Raji (cell line): ENCODE results near the gene ULK4.

Experiments
- POLR2A ChIP-seq: IDR thresholded peaks from 2 replicates; pipeline ENCODE4 v1.6.1; 2011; ENCODE audit warnings: low read depth, low read length, control low read depth; ENCODE audit not compliant: insufficient read depth

Gene ULK4

DNA sequence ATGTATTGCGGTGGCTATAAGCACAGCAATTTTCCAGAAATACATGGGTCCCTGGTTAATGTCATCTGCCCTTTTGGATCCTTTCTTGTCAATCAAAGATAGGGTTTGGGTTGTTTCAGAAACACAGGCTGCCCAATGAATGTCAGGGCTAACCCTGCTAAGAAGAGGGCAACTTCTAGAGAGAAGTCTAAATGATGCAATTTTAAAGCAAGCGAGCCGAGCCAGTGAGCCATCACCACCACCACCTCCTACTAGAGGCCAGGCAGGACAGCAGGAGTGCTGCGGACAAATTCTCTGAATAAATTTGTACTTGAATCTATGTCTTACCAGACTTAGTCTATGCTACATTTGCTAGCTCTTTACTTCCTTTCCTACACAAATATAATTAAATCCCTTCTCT, 514.2 kb downstream of the ULK4 start:
- no peak for TF ChIP-seq POLR2A

DNA sequence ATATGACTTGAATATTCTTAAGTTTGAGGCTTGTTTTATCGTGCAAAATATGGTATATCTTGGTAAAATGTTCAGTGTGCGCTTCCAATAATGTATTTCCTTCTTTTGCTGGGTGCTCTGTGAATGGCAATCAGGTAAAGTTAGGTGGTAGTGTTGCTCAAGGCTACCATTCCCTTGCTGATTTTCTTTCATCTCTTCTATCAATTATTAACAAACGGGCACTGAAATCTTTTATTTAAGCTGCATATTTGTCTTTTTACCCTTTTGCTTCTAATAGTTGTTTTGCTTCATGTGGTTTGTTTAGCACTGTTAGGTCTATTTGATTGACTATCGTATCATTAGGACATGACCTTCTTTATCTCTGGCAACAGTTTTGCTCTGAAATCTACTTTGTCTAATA, 520.3 kb downstream of the ULK4 start:
- no peak for TF ChIP-seq POLR2A

DNA sequence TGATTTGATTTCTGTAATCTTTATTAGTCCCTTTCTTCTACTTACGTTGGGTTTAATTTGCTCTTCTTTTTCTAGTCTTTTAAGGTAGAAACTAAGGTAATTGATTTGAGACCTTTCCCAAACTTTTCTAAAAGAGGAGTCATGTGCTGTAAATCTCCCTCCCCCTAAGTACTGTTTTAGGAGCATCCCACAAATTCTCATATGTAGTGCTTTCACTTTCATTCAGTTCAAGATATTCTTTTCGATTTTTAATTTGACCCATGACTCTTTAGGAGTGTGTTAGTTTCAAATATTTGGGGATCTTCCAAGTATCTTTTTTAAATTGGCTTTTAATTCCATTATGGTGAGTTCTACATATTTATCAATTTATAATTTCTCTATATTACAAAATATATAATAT, 520.8 kb downstream of the ULK4 start:
- TF ChIP-seq POLR2A = no peak

DNA sequence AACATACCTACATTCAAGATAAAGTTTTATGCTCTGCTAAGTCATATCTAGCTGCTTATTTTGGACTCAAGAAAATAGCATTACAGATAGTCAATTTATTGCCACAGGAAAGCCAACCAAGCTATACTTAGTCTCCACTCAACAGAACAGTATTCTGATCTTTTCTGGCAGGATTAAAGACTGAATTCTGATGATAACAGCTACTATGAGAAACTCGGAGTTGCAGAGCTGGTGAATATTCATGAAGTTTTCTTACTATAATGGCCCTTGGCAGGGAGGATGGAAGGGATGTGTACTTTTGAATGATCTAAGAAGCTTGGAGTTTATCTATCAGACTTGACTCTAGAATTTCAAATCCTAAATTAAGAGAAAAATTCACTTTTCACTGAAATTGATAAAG, 524.9 kb downstream of the ULK4 start:
- no peak for TF ChIP-seq POLR2A

DNA sequence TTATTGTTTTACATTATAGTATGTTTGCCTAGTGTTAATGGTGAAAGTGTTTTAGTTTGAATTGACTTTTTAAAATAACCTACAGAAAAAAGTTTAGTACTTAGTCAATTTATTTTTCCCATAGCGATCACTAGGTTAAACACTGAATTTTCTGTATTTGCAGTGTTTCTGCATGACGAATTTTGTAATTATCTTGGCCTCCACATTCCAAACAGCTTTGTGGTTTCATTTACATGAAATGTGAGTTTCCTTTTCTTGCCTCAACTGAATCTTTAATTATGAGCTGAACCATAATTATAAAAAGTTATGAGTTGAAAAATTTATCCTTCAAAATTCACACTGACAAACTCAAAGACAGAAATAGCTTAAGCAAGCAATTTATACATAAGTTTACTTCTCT, 527.1 kb downstream of the ULK4 start:
- TF ChIP-seq POLR2A = no peak

DNA sequence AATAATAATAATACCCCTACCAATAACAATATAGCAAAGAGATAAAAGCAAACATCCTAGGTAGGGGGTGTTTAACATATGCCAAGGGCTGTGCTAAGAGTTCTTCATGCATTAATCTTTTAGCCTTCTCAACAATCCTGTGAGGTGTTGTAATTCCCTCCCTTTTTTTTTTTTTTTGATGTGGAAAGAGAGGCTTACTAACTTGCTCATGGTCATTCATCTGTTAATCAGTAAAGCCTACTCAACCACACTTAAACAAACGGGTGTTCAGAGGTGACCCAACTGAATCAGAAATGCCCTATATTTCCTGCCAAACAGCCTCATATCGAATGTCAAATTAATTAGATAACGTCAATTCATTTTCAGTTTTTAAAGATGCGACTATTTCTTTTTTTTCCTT, 530.5 kb downstream of the ULK4 start:
- TF ChIP-seq POLR2A = no peak

DNA sequence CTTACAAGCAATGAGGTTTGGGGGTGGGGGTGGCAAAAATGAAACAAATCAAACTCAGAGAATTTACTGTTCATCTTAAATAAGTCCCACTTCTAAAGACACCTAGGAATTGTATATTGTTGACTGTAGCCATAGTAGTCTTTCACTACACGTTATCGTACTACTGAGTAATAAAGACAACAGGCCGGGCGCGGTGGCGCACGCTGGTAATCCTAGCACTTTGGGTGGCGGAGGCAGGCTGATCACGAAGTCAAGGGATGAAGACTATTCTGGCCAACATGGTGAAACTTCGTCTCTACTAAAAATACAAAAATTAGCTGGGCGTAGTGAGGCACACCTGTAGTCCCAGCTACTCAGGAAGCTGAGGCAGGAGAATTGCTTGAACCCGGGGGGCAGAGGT, 531.0 kb downstream of the ULK4 start:
- TF ChIP-seq POLR2A = no peak

DNA sequence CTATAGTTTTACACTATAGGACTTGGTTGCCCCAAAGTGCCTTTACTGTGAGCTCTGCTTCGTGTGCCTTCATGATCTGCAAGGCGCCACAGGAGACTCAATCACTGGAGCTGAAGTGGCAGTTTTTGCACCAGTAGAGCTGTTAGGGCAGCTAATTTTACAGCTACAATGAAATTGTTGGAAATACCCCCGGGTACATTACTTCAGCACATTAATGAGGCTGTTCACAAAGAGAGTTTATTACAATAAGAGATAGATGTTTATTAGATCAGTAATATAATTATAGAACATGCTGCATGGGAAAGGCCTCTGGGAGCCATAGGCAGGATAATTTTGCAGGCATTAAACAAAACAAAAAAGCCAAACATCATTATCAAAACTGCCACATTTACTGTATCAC, 531.5 kb downstream of the ULK4 start:
- TF ChIP-seq POLR2A = no peak

DNA sequence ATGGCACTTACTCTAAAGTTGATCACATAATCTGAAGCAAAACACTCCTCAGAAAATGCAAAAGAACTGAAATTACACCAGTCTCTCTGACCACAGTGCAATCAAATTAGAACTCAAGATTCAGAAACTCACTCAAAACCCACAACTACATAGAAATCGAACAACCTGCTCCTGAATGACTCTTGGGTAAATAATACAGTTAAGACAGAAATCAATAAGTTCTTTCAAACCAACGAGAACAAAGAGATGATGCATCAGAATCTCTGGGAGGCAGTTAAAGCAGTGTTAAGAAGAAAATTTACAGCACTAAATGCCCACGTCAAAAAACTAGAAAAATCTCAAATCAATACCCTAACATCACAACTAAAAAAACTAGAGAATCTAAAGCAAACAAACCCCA, 535.4 kb downstream of the ULK4 start:
- TF ChIP-seq POLR2A = no peak

DNA sequence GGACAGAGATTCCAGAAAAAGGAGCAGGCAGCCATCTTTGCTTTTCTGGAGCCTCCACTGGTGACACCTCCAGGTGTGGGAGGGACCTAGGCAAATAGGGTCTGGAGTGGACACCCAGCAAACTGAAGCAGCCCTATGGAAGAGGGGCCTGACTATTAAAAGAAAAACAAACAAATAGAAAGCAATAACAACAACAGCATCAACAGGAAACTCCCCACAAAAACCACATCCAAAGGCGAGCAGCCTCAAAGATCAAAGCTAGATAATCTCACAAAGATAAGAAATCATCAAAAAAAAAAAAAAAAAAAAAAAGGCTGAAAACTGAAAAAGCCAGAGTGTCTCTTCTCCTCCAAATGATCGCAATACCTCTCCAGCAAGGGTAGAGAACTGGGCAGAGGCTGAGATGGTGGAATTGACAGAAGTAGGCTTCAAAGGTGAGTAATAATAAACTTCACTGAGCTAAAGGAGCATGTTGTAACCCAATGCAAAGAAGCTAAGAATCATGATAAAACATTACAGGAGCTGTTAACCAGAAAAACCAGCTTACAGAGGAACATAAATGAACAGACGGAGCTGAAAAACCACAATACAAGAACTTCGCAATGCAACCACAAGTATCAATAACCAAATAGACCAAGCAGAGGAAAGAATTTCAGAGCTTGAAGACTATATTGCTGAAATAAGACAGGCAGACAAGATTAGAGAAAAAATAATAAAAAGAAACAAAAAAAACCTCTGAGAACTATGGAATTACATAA, 537.2 kb downstream of the ULK4 start:
- no peak for TF ChIP-seq POLR2A

DNA sequence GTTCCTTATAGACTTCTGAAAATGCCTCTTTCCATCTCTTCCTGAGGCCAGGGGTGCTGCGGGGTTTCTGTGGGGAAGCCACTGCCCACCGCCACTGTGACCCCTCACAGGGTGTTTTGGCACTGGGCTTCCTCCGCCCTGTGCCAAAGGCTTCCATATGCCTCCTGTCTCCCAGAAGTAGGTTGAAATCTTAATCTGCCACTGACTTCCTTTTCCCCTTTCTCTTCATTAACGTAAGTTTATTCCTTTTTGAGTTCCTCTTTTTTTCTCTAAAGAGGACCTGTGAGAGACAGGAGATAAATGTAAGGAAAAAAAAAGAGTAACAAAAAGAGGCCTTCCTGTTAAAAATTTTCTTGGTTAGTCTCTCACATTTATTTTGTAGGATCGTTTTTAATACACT, 542.1 kb downstream of the ULK4 start:
- TF ChIP-seq POLR2A = no peak

DNA sequence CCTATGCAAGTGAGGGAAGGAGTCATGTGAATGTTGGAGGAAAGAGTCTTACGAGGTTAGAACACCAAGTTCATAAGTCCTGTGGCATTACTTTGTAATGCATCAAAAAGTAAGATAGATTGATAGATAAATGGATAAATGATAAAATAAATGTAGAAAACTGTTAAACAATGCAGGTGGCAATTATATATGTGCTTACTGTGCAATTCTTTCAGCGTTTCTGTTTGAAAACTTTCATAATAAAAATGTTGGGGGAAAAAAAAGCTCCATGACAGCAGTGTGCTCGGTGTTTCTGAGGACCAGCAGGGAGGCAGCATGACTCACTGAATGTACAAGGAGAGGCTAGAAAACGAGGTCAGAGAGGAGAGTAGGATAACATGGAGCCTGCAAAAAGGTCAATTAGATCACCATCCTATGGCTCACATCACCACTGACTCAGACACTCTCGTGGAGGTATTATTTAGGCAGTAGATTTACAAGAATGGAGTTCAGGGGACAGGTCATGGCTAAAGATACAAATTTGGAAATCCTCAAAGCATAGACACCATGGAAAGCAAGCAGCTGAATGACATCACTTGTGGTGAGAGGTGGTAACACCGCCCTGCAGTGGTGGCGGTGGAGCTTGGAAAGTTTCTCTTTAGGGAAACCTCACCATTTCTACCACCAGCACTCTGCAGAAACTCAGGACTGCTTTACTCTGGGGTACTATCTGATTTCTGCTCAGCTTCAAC, 542.8 kb downstream of the ULK4 start:
- TF ChIP-seq POLR2A = no peak

DNA sequence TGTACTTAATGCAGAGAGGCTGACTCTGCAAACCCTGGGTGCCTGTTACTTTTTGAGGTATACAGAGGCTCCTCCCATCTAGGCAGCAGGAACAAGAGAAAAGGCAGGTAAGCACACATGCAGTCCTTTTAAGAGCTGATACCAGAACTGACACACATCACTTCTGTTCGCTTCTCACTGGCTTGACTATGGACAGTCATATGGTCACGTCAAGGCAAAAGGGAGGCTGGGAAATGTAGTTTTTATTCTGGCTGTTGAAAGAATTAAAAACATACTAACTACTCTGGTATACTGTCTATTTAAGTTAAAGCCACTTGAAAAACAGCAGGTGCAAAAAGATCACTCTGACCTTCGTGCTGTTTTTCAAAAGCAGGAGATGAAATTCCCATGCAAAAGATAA, 544.3 kb downstream of the ULK4 start:
- TF ChIP-seq POLR2A = no peak

DNA sequence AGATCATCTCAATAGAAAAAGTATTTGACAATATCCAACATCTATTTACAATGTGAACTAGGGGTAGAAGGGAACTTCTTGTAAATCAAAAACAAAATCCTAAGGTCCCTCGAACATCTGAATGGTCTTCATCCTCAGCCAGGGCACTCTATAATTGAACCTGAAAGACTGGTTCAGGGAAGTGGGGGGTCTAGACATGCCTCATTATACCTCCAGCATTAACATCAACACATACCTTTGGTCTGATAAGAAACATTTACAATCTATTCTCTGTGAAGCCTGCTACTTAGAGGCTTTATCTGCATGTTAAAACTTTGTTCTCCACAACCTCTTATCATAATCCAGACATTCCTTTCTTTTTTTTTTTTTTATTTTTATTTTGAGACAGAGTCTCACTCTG, 550.8 kb downstream of the ULK4 start:
- no peak for TF ChIP-seq POLR2A

DNA sequence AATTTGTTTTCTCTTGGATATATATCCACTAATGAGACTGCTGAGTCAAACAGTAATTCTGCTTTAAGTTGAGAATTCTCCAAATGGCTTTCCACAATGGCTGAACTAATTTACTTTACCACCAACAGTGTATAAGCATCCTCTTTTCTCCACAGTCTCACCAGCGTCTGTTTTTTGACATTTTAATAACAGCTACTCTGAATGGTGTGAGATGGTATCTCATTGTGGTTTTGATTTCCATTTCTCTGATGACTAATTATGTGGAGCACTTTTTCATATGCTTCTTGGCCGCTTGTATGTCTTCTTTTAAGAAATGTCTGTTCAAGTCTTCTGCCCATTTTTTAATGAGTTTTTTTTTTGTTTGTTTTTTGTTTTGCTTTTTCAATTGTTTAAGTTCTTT, 556.4 kb downstream of the ULK4 start:
- TF ChIP-seq POLR2A = no peak

DNA sequence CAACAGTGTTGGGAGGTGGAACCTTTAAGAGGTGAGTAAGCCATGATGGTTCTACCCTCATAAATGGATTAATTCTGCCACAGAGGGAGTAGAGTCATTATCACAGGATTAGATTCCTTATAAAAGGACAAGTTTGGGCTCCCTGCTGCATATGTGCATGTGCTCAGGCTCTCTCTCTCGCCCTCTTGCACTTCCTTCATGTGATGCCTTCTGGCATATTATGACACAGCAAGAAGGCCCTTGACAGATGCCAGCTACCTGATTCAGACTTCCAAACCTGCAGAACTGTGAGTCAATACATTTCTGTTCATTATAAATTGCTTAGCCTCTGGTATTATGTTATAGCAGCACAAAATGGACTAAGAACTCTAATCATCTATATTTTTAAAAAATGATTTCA, 557.3 kb downstream of the ULK4 start:
- no peak for TF ChIP-seq POLR2A

DNA sequence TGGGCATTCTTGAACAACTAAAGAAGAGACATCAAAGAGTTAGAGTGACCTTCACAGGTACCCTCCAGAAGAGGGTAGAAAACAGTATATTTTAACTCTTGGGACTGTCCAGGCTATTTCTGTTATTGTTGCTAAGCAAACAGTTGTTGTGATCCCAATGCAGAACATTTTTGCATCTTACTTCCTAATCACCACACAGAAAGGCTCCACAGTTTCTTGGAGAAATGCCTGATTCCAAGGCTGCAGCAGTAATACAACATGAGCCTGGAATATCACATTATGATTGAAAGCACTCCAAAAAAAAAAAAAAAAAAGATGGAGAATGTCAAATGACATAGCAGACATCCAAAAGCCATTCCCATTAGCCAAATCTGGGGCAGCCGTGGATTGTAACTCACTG, 567.0 kb downstream of the ULK4 start:
- TF ChIP-seq POLR2A = no peak
